ENCODE results near the gene GATA6. TPM values are rescaled to one million over a fixed set of nuclear protein-coding genes. Genes with fewer than 3 reads are reported as not detected.
A peak's percentile ranks its signal among the peaks of the same experiment; 100 is the strongest.

Gene GATA6
- total RNA-seq, 1 donor, result 16.6 TPM

- TF ChIP-seq CTCF (IDR thresholded peaks at IDR 0.05; ENCODE audit: extremely low read depth, low read depth, low read length), result no peak
- Histone ChIP-seq H3K27ac (ENCODE audit: low read depth, low read length) (no peak overlapping the region), H2AFZ (ENCODE audit: low read length) (no peak overlapping the region), H3K9me3 (ENCODE audit: low read depth, low read length) (peaks cover 2% of the 10 kb centered on the region), H3K4me2 (ENCODE audit: insufficient read depth, low read length) (peak overlapping the region; percentile 77), H3K4me1 (ENCODE audit: insufficient read depth, low read length) (peaks cover 10% of the 10 kb centered on the region), H3K79me2 (ENCODE audit: insufficient read depth, low read length) (peaks cover 34% of the 10 kb centered on the region), H4K20me1 (ENCODE audit: insufficient read depth, low read length) (peaks cover 28% of the 10 kb centered on the region), H3K27me3 (ENCODE audit: insufficient read depth, low read length) (peaks cover 69% of the 10 kb centered on the region), H3K4me3 (ENCODE audit: insufficient read depth, low read length) (peak overlapping the region; percentile 95), H3K36me3 (ENCODE audit: insufficient read depth, low read length) (peaks cover 14% of the 10 kb centered on the region)
- DNase-seq (ENCODE audit: insufficient read length, low spot score, missing footprints), result peak; percentile 91
These were observed 948 bp upstream of the GATA6 start for GRCh38 chr18:22168360-22168921.

- peaks cover 48% of the 10 kb centered on the region for H3K79me2 ChIP-seq (ENCODE audit: insufficient read depth, low read length)
- peak overlapping the region; percentile 86 for H3K27ac ChIP-seq (ENCODE audit: low read depth, low read length)
- peaks cover 2% of the 10 kb centered on the region for H3K9me3 ChIP-seq (ENCODE audit: low read depth, low read length)
- peak; percentile 95 for DNase-seq (ENCODE audit: insufficient read length, low spot score, missing footprints)
- H3K36me3 ChIP-seq (ENCODE audit: insufficient read depth, low read length), result peaks cover 22% of the 10 kb centered on the region
- H3K4me3 ChIP-seq (ENCODE audit: insufficient read depth, low read length), result peak overlapping the region; percentile 95
- peak overlapping the region; percentile 72 for H2AFZ ChIP-seq (ENCODE audit: low read length)
- H3K4me2 ChIP-seq (ENCODE audit: insufficient read depth, low read length), result peak overlapping the region; percentile 86
- no peak for TF ChIP-seq CTCF (IDR thresholded peaks at IDR 0.05; ENCODE audit: extremely low read depth, low read depth, low read length)
- H3K27me3 ChIP-seq (ENCODE audit: insufficient read depth, low read length), result peaks cover 58% of the 10 kb centered on the region
- peaks cover 42% of the 10 kb centered on the region for H4K20me1 ChIP-seq (ENCODE audit: insufficient read depth, low read length)
- H3K4me1 ChIP-seq (ENCODE audit: insufficient read depth, low read length), result peaks cover 23% of the 10 kb centered on the region
These were observed 566 bp downstream of the GATA6 start for GRCh38 chr18:22169889-22170420.

GRCh38 chr18:22170421-22171257, 1.2 kb downstream of the GATA6 start:
- peaks cover 2% of the 10 kb centered on the region for H3K9me3 ChIP-seq (ENCODE audit: low read depth, low read length)
- H3K4me2 ChIP-seq (ENCODE audit: insufficient read depth, low read length), result peak overlapping the region; percentile 86
- peaks cover 28% of the 10 kb centered on the region for H3K4me1 ChIP-seq (ENCODE audit: insufficient read depth, low read length)
- H3K27me3 ChIP-seq (ENCODE audit: insufficient read depth, low read length), result peaks cover 54% of the 10 kb centered on the region
- TF ChIP-seq CTCF (IDR thresholded peaks at IDR 0.05; ENCODE audit: extremely low read depth, low read depth, low read length), result no peak
- DNase-seq (ENCODE audit: insufficient read length, low spot score, missing footprints), result peak; percentile 97
- H4K20me1 ChIP-seq (ENCODE audit: insufficient read depth, low read length), result peaks cover 49% of the 10 kb centered on the region
- H3K27ac ChIP-seq (ENCODE audit: low read depth, low read length), result peak overlapping the region; percentile 86
- peak overlapping the region; percentile 95 for H3K4me3 ChIP-seq (ENCODE audit: insufficient read depth, low read length)
- peaks cover 55% of the 10 kb centered on the region for H3K79me2 ChIP-seq (ENCODE audit: insufficient read depth, low read length)
- H3K36me3 ChIP-seq (ENCODE audit: insufficient read depth, low read length), result peaks cover 22% of the 10 kb centered on the region
- H2AFZ ChIP-seq (ENCODE audit: low read length), result peak overlapping the region; percentile 72

Measured in osteoblast (primary cell).